Mesenchymal stem cell (in vitro differentiated cells and primary cell): ENCODE results near the gene FARP1.

ENCODE experiments used
- DNase-seq: peaks from one replicate; pipeline ENCODE4 v3.0.0-alpha.2; 2013
- H2AFZ ChIP-seq: one replicate; pipeline ENCODE4 v1.6.1; 2013; ENCODE audit warnings: low read depth, mild to moderate bottlenecking, control low read depth, inconsistent platforms, low read length, moderate library complexity
- H2AK5ac ChIP-seq: 2 replicates; pipeline ENCODE4 v1.6.1; 2013; ENCODE audit warnings: low read length, moderate library complexity, mild to moderate bottlenecking, inconsistent platforms; ENCODE audit not compliant: severe bottlenecking
- H2BK120ac ChIP-seq: one replicate; pipeline ENCODE4 v1.6.1; 2013; ENCODE audit warnings: low read depth, mild to moderate bottlenecking, inconsistent platforms, low read length, moderate library complexity
- H2BK12ac ChIP-seq, 2 experiments: one replicate each; pipeline ENCODE4 v1.6.1; 2013; ENCODE audit warnings: inconsistent platforms in 2 of 2, low read length in 2 of 2, mild to moderate bottlenecking in 2 of 2, moderate library complexity in 2 of 2, control low read depth in 1 of 2
- H2BK15ac ChIP-seq: one replicate; pipeline ENCODE4 v1.6.1; 2013; ENCODE audit warnings: mild to moderate bottlenecking, low read depth, inconsistent platforms; ENCODE audit not compliant: poor library complexity, severe bottlenecking
- H2BK5ac ChIP-seq: 2 replicates; pipeline ENCODE4 v1.6.1; 2013; ENCODE audit warnings: low read depth, mild to moderate bottlenecking, low read length, control low read depth, inconsistent platforms; ENCODE audit not compliant: poor library complexity, severe bottlenecking
- H3K14ac ChIP-seq, 2 experiments: one replicate each; pipeline ENCODE4 v1.6.1; 2013; ENCODE audit warnings: inconsistent platforms in 2 of 2, low read length in 2 of 2, control low read depth in 1 of 2, mild to moderate bottlenecking in 1 of 2, moderate library complexity in 1 of 2
- H3K18ac ChIP-seq, 2 experiments: one replicate each; pipeline ENCODE4 v1.6.1; 2013; ENCODE audit warnings: inconsistent platforms in 2 of 2, low read length in 2 of 2, control low read depth in 1 of 2, low read depth in 1 of 2, mild to moderate bottlenecking in 1 of 2
- H3K23ac ChIP-seq, 2 experiments: one replicate each; pipeline ENCODE4 v1.6.1; 2013; ENCODE audit warnings: inconsistent platforms in 2 of 2, low read length in 2 of 2, mild to moderate bottlenecking in 2 of 2, moderate library complexity in 2 of 2, control low read depth in 1 of 2
- H3K27ac ChIP-seq: 2 replicates; pipeline ENCODE4 v1.5.1; 2013; ENCODE audit warnings: mild to moderate bottlenecking, moderate library complexity, low read length, control low read depth, inconsistent platforms; ENCODE audit not compliant: poor library complexity, severe bottlenecking
- H3K27me3 ChIP-seq, 2 experiments: 2 replicates each; pipeline versions ENCODE4 v1.6.1 to v1.7.0; 2013; ENCODE audit warnings: low read length in 2 of 2, mild to moderate bottlenecking in 2 of 2, moderate library complexity in 2 of 2, control low read depth in 1 of 2, inconsistent platforms in 1 of 2; ENCODE audit not compliant: control insufficient read depth in 1 of 2, insufficient read depth in 1 of 2
- H3K36me3 ChIP-seq, 2 experiments: 2 replicates each; pipeline versions ENCODE4 v1.6.1 to v1.7.0; 2013; ENCODE audit warnings: low read length in 2 of 2, control low read depth in 1 of 2, inconsistent platforms in 1 of 2, low read depth in 1 of 2, mild to moderate bottlenecking in 1 of 2; ENCODE audit not compliant: insufficient read depth in 2 of 2, control insufficient read depth in 1 of 2
- H3K4ac ChIP-seq, 2 experiments: one replicate each; pipeline ENCODE4 v1.6.1; 2013; ENCODE audit warnings: inconsistent platforms in 2 of 2, low read length in 2 of 2, mild to moderate bottlenecking in 2 of 2, moderate library complexity in 2 of 2, control low read depth in 1 of 2, low read depth in 1 of 2
- H3K4me1 ChIP-seq: 2 replicates; pipeline ENCODE4 v1.6.1; 2013; ENCODE audit warnings: low read depth, low read length, control low read depth; ENCODE audit not compliant: control insufficient read depth, insufficient read depth
- H3K4me2 ChIP-seq: 2 replicates; pipeline ENCODE4 v1.6.1; 2013; ENCODE audit warnings: low read length, mild to moderate bottlenecking, inconsistent platforms; ENCODE audit not compliant: poor library complexity, severe bottlenecking
- H3K4me3 ChIP-seq, 2 experiments: 2 replicates each; pipeline versions ENCODE4 v1.5.1 to v1.7.0; 2013; ENCODE audit warnings: low read length in 2 of 2, mild to moderate bottlenecking in 2 of 2, control low read depth in 1 of 2, low read depth in 1 of 2; ENCODE audit not compliant: insufficient read depth in 1 of 2
- H3K79me1 ChIP-seq: replicated peaks from 2 replicates; pipeline ENCODE4 v1.6.1; 2013; ENCODE audit warnings: mild to moderate bottlenecking, control low read depth, low read length, inconsistent platforms; ENCODE audit not compliant: poor library complexity, severe bottlenecking
- H3K9ac ChIP-seq: 2 replicates; pipeline ENCODE4 v1.7.0; 2013; ENCODE audit warnings: mild to moderate bottlenecking, low read length, moderate library complexity
- H3K9me3 ChIP-seq: 2 replicates; pipeline ENCODE4 v1.7.0; 2013; ENCODE audit warnings: mild to moderate bottlenecking, low read length; ENCODE audit not compliant: control insufficient read depth
- H4K8ac ChIP-seq: one replicate; pipeline ENCODE4 v1.6.1; 2013; ENCODE audit warnings: inconsistent platforms, mild to moderate bottlenecking, low read length, moderate library complexity
- H4K91ac ChIP-seq: one replicate; pipeline ENCODE4 v1.6.1; 2013; ENCODE audit warnings: mild to moderate bottlenecking, low read length, inconsistent platforms
- WGBS: methylation state at CpG from one replicate; pipeline ENCODE4 v1.1.7; 2013; ENCODE audit warnings: mixed read lengths; 5-methylcytosine and 5-hydroxymethylcytosine counted together

The FARP1 gene

GRCh38 chr13:98246538-98247172 lies 103.8 kb downstream of the FARP1 start:
- Histone ChIP-seq H2BK5ac (no peak overlapping the region), H3K27me3 (no peaks in the 10 kb centered on the region), H3K9me3 (no peaks in the 10 kb centered on the region), H3K9ac (no peak overlapping the region), H3K79me1 (peaks cover 28% of the 10 kb centered on the region), H3K4me1 (peaks cover 4% of the 10 kb centered on the region), H4K91ac (no peak overlapping the region), H2AK5ac (no peak overlapping the region), H3K27ac (no peak overlapping the region), H3K23ac (no peak overlapping the region), H3K18ac (no peak overlapping the region), H3K4me3 (no peak overlapping the region), H3K36me3 (peaks cover 0 to 9% of the 10 kb centered on the region in 2 experiments), H2BK12ac (no peak overlapping the region), H2BK120ac (no peak overlapping the region), H3K4ac (no peak overlapping the region), H3K4me2 (no peak overlapping the region), H4K8ac (peak overlapping the region; percentile 84), H2AFZ (no peak overlapping the region), H3K14ac (no peak overlapping the region), H2BK15ac (no peak overlapping the region)
- 88% methylated on average over 11 of the region's 11 CpGs for WGBS
- no peak for DNase-seq

- Histone ChIP-seq H3K9ac (no peak overlapping the region), H2BK120ac (no peak overlapping the region), H3K27me3 (no peaks in the 10 kb centered on the region), H2AK5ac (no peak overlapping the region), H3K36me3 (peaks cover 0 to 9% of the 10 kb centered on the region in 2 experiments), H3K23ac (no peak overlapping the region), H4K8ac (no peak overlapping the region), H4K91ac (no peak overlapping the region), H2BK15ac (no peak overlapping the region), H3K27ac (no peak overlapping the region), H3K4ac (no peak overlapping the region), H2BK5ac (no peak overlapping the region), H3K9me3 (no peaks in the 10 kb centered on the region), H2AFZ (no peak overlapping the region), H2BK12ac (no peak overlapping the region), H3K4me2 (no peak overlapping the region), H3K79me1 (peaks cover 16% of the 10 kb centered on the region), H3K4me1 (peaks cover 6% of the 10 kb centered on the region), H3K4me3 (no peak overlapping the region), H3K14ac (no peak overlapping the region), H3K18ac (no peak overlapping the region)
- 98% methylated on average over 6 of the region's 7 CpGs for WGBS
- DNase-seq: no peak
These were observed 108.8 kb downstream of the FARP1 start for GRCh38 chr13:98251708-98252107.

- Histone ChIP-seq H2AK5ac (no peak overlapping the region), H2BK12ac (no peak overlapping the region), H3K9me3 (no peaks in the 10 kb centered on the region), H2BK15ac (no peak overlapping the region), H3K4me3 (peak overlapping the region in 1 of 2 experiments; percentile 43), H4K8ac (no peak overlapping the region), H3K79me1 (peaks cover 8% of the 10 kb centered on the region), H2AFZ (no peak overlapping the region), H2BK5ac (no peak overlapping the region), H3K4me2 (no peak overlapping the region), H3K27me3 (no peaks in the 10 kb centered on the region), H3K23ac (no peak overlapping the region), H2BK120ac (no peak overlapping the region), H3K14ac (no peak overlapping the region), H3K9ac (peak overlapping the region; percentile 62), H4K91ac (no peak overlapping the region), H3K18ac (no peak overlapping the region), H3K27ac (peak overlapping the region; percentile 75), H3K36me3 (no peaks in the 10 kb centered on the region), H3K4ac (no peak overlapping the region), H3K4me1 (peaks cover 2% of the 10 kb centered on the region)
- WGBS: 35% methylated on average over 7 of the region's 7 CpGs
- DNase-seq: peak; percentile 87
These were observed 110.1 kb downstream of the FARP1 start for GRCh38 chr13:98252931-98253470.

- Histone ChIP-seq H3K36me3 (no peaks in the 10 kb centered on the region), H3K4ac (peak overlapping the region in 1 of 2 experiments; percentile 22), H3K9me3 (no peaks in the 10 kb centered on the region), H3K4me1 (peaks cover 2% of the 10 kb centered on the region), H3K4me2 (no peak overlapping the region), H2BK5ac (no peak overlapping the region), H3K79me1 (peaks cover 9% of the 10 kb centered on the region), H2BK120ac (no peak overlapping the region), H2AFZ (no peak overlapping the region), H4K91ac (no peak overlapping the region), H2BK12ac (peak overlapping the region in 1 of 2 experiments; percentile 15), H3K9ac (peak overlapping the region; percentile 19), H3K18ac (no peak overlapping the region), H2AK5ac (peak overlapping the region; percentile 7), H3K27ac (peak overlapping the region; percentile 2), H4K8ac (no peak overlapping the region), H3K27me3 (no peaks in the 10 kb centered on the region), H3K23ac (no peak overlapping the region), H2BK15ac (no peak overlapping the region), H3K4me3 (peak overlapping the region in 1 of 2 experiments; percentile 11), H3K14ac (no peak overlapping the region)
- peak; percentile 58 for DNase-seq
- 63% methylated on average over 5 of the region's 7 CpGs for WGBS
These were observed 110.6 kb downstream of the FARP1 start for GRCh38 chr13:98253526-98253925.
